Measurements from ENCODE around the gene SMPD3. TPM values are rescaled to one million over a fixed set of nuclear protein-coding genes. Genes with fewer than 3 reads are reported as not detected.

Gene SMPD3
- total RNA-seq, 1 experiment from 2014 or later: 0.77 TPM

DNA sequence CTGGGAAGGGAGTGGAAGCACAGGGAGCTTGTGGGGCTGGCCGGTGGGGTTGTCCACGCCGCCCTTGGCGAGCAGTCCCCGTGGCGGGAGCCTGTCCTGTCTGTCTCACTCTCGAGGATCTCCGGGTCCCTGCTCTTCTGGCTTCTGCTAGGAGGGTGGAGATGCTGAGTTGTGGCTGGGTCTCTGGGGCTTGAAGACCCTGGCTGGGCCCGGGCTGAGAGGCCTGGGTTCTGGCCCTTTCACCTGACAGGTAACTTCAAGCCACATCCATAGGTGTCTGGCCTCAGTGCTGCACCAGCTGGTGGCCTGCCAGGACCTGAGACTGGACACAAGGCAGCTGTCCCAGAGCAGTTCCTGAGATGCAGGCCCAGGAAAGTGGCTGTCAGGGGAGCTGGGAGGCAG lies 90.8 kb downstream of the SMPD3 start:
- in situ Hi-C loops (cut with HindIII; ENCODE audit: low pct_unique_long_range_greater_than_20kb, low sequenced_read_pairs): no loop called here
- no peak for TF ChIP-seq POLR2AphosphoS5 (IDR thresholded peaks at IDR 0.05; ENCODE audit: low read depth, low read length)
- TF ChIP-seq, protein P1, sequence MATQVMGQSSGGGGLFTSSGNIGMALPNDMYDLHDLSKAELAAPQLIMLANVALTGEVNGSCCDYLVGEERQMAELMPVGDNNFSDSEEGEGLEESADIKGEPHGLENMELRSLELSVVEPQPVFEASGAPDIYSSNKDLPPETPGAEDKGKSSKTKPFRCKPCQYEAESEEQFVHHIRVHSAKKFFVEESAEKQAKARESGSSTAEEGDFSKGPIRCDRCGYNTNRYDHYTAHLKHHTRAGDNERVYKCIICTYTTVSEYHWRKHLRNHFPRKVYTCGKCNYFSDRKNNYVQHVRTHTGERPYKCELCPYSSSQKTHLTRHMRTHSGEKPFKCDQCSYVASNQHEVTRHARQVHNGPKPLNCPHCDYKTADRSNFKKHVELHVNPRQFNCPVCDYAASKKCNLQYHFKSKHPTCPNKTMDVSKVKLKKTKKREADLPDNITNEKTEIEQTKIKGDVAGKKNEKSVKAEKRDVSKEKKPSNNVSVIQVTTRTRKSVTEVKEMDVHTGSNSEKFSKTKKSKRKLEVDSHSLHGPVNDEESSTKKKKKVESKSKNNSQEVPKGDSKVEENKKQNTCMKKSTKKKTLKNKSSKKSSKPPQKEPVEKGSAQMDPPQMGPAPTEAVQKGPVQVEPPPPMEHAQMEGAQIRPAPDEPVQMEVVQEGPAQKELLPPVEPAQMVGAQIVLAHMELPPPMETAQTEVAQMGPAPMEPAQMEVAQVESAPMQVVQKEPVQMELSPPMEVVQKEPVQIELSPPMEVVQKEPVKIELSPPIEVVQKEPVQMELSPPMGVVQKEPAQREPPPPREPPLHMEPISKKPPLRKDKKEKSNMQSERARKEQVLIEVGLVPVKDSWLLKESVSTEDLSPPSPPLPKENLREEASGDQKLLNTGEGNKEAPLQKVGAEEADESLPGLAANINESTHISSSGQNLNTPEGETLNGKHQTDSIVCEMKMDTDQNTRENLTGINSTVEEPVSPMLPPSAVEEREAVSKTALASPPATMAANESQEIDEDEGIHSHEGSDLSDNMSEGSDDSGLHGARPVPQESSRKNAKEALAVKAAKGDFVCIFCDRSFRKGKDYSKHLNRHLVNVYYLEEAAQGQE (IDR thresholded peaks at IDR 0.05; ENCODE audit: insufficient read depth in 1 of 2, low read depth in 2 of 2, low read length in 1 of 2): no peak
- TF ChIP-seq CTCF (IDR thresholded peaks at IDR 0.05): no peak
- no peak for TF ChIP-seq SIN3A (IDR thresholded peaks at IDR 0.05; ENCODE audit: borderline replicate concordance, insufficient read depth, low read depth, low read length)
- no peak for TF ChIP-seq TCF7L2 (IDR thresholded peaks at IDR 0.05; ENCODE audit: low read depth, low read length)
- CTCF ChIA-PET: no interaction called here
- ATAC-seq: no peak
- POLR2A ChIA-PET: no interaction called here
- Histone ChIP-seq H3K27ac (ENCODE audit: low read length) (no peak overlapping the region), H3K36me3 (ENCODE audit: control insufficient read depth, insufficient read depth, low read length) (no peaks in the 10 kb centered on the region), H3K27me3 (ENCODE audit: control insufficient read depth, insufficient read depth, low read length) (no peaks in the 10 kb centered on the region), H3K4me3 (ENCODE audit: low read depth in 2 of 2, low read length in 2 of 2) (no peak overlapping the region), H3K9me3 (ENCODE audit: control insufficient read depth, insufficient read depth, low read depth, low read length) (no peaks in the 10 kb centered on the region), H3K4me1 (ENCODE audit: control insufficient read depth, insufficient read depth, low read length) (no peaks in the 10 kb centered on the region)
- no TSS peak for BruUV-seq (replicated peaks)
- no peak for DNase-seq (ENCODE audit: low read depth, low spot score)
- intact Hi-C loops (cut with micrococcal nuclease; ENCODE audit: unreplicated experiment): no loop called here

- TF ChIP-seq CTCF (IDR thresholded peaks at IDR 0.05) (no peak), POLR2AphosphoS5 (IDR thresholded peaks at IDR 0.05; ENCODE audit: low read depth, low read length) (no peak), SIN3A (IDR thresholded peaks at IDR 0.05; ENCODE audit: borderline replicate concordance, insufficient read depth, low read depth, low read length) (no peak), TCF7L2 (IDR thresholded peaks at IDR 0.05; ENCODE audit: low read depth, low read length) (no peak)
- TF ChIP-seq, protein P1 (IDR thresholded peaks at IDR 0.05; ENCODE audit: insufficient read depth in 1 of 2, low read depth in 2 of 2, low read length in 1 of 2): no peak
- Histone ChIP-seq H3K9me3 (ENCODE audit: control insufficient read depth, insufficient read depth, low read depth, low read length) (no peaks in the 10 kb centered on the region), H3K36me3 (ENCODE audit: control insufficient read depth, insufficient read depth, low read length) (no peaks in the 10 kb centered on the region), H3K4me3 (ENCODE audit: low read depth in 2 of 2, low read length in 2 of 2) (no peak overlapping the region), H3K27ac (ENCODE audit: low read length) (no peak overlapping the region), H3K27me3 (ENCODE audit: control insufficient read depth, insufficient read depth, low read length) (no peaks in the 10 kb centered on the region), H3K4me1 (ENCODE audit: control insufficient read depth, insufficient read depth, low read length) (no peaks in the 10 kb centered on the region)
- BruUV-seq (replicated peaks): no TSS peak
- intact Hi-C loops (cut with micrococcal nuclease; ENCODE audit: unreplicated experiment): no loop called here
- CTCF ChIA-PET: no interaction called here
- in situ Hi-C loops (cut with HindIII; ENCODE audit: low pct_unique_long_range_greater_than_20kb, low sequenced_read_pairs): no loop called here
- DNase-seq (ENCODE audit: low read depth, low spot score) (no peak), ATAC-seq (no peak)
- POLR2A ChIA-PET: no interaction called here
Observed at GRCh38 chr16:68356919-68357286, 91.4 kb downstream of the SMPD3 start.
